Inflammatory macrophage treated with lipopolysaccharide for 1 hour (primary cell): Measurements from ENCODE around the gene OR5K3.
A peak's percentile ranks its signal among the peaks of the same experiment; 100 is the strongest.
"Not testable (repeated sequence)": the region's sequence is repeated elsewhere in the genome, so short reads cannot be mapped to it uniquely, and the experiment has no call there.

Experiments
- DNase-seq, 2 donors: peaks; one replicate each; pipeline ENCODE4 v3.0.0-alpha.2; 2020 to 2022

Gene OR5K3

GRCh38 chr3:98390366-98390765 is at the start of gene OR5K3:
TSS of gene OR5K3 (plus strand) at chr3:98390666. CDS start at chr3:98390666, 0 bp downstream.
- DNase-seq = no peak

GRCh38 chr3:98341758-98342157 is 48.7 kb upstream of the OR5K3 start:
- no peak for DNase-seq

GRCh38 chr3:98343647-98344507 is 46.6 kb upstream of the OR5K3 start:
- DNase-seq = peak; percentile 16 to 80

- no peak for DNase-seq
These were observed 40.4 kb upstream of the OR5K3 start for GRCh38 chr3:98350082-98350481.

GRCh38 chr3:98353554-98353953 is 36.9 kb upstream of the OR5K3 start, which contains the start of gene OR5K4:
TSS of gene OR5K4 (plus strand) at chr3:98353854. CDS start at chr3:98353854, 0 bp downstream.
- no peak for DNase-seq

GRCh38 chr3:98359250-98359649 is 31.2 kb upstream of the OR5K3 start:
- no peak for DNase-seq

GRCh38 chr3:98359993-98360675 is 30.3 kb upstream of the OR5K3 start:
- no peak for DNase-seq

- DNase-seq = no peak
These were observed 29.8 kb upstream of the OR5K3 start for GRCh38 chr3:98360681-98361080.

- DNase-seq = no peak
These were observed 29.2 kb upstream of the OR5K3 start for GRCh38 chr3:98361289-98361688.

GRCh38 chr3:98367464-98368246 is 22.8 kb upstream of the OR5K3 start:
- DNase-seq = no peak

- DNase-seq = no peak
These were observed 19.3 kb upstream of the OR5K3 start for GRCh38 chr3:98371186-98371585.

- DNase-seq = no peak
These were observed 18.6 kb upstream of the OR5K3 start for GRCh38 chr3:98371853-98372252.

- DNase-seq = no peak
These were observed 18.0 kb upstream of the OR5K3 start for GRCh38 chr3:98372445-98372844.

GRCh38 chr3:98376631-98377030 is 13.8 kb upstream of the OR5K3 start:
- no peak for DNase-seq

GRCh38 chr3:98388147-98388546 is 2.3 kb upstream of the OR5K3 start:
- no peak for DNase-seq

GRCh38 chr3:98395101-98395500 is 4.6 kb downstream of the OR5K3 start:
- no peak for DNase-seq

GRCh38 chr3:98396482-98396881 is 6.0 kb downstream of the OR5K3 start:
- DNase-seq = not testable (repeated sequence)

GRCh38 chr3:98398513-98398912 is 8.0 kb downstream of the OR5K3 start:
- DNase-seq = no peak

- DNase-seq = no peak
These were observed 12.0 kb downstream of the OR5K3 start for GRCh38 chr3:98402507-98402906.

- no peak for DNase-seq
These were observed 13.5 kb downstream of the OR5K3 start for GRCh38 chr3:98404010-98404409.

- DNase-seq = no peak
These were observed 15.6 kb downstream of the OR5K3 start for GRCh38 chr3:98406034-98406433.

- no peak for DNase-seq
These were observed 42.1 kb downstream of the OR5K3 start for GRCh38 chr3:98432575-98432974.

GRCh38 chr3:98433764-98434163 is 43.3 kb downstream of the OR5K3 start:
- DNase-seq = no peak
